ENCODE results near the gene IQSEC1. TPM values are rescaled to one million over a fixed set of nuclear protein-coding genes. Genes with fewer than 3 reads are reported as not detected.

Gene IQSEC1
- total RNA-seq, 1 experiment from 2014 or later, result 7.7 TPM

GRCh38 chr3:13085846-13086179 lies 12.6 kb upstream of the IQSEC1 start:
- no peak for DNase-seq (ENCODE audit: low read depth)

GRCh38 chr3:13085081-13085845 lies 12.0 kb upstream of the IQSEC1 start:
- DNase-seq (ENCODE audit: low read depth), result no peak

- no peak for DNase-seq (ENCODE audit: low read depth)
Measured at GRCh38 chr3:13083898-13084297, 10.7 kb upstream of the IQSEC1 start.

- no peak for DNase-seq (ENCODE audit: low read depth)
Measured at GRCh38 chr3:13083254-13083653, 10.0 kb upstream of the IQSEC1 start.

- DNase-seq (ENCODE audit: low read depth), result no peak
Measured at GRCh38 chr3:13082677-13083076, 9.4 kb upstream of the IQSEC1 start.

GRCh38 chr3:13081603-13082360 lies 8.6 kb upstream of the IQSEC1 start:
- DNase-seq (ENCODE audit: low read depth), result no peak

- DNase-seq (ENCODE audit: low read depth), result peak; percentile 45
Measured at GRCh38 chr3:13080591-13080990, 7.4 kb upstream of the IQSEC1 start.

- no peak for DNase-seq (ENCODE audit: low read depth)
Measured at GRCh38 chr3:13080026-13080425, 6.8 kb upstream of the IQSEC1 start.

- no peak for DNase-seq (ENCODE audit: low read depth)
Measured at GRCh38 chr3:13079510-13079909, 6.3 kb upstream of the IQSEC1 start.

GRCh38 chr3:13079051-13079450 lies 5.8 kb upstream of the IQSEC1 start:
- no peak for DNase-seq (ENCODE audit: low read depth)

- no peak for DNase-seq (ENCODE audit: low read depth)
Measured at GRCh38 chr3:13078163-13078905, 5.1 kb upstream of the IQSEC1 start.

GRCh38 chr3:13077431-13078162 lies 4.4 kb upstream of the IQSEC1 start:
- DNase-seq (ENCODE audit: low read depth), result no peak

GRCh38 chr3:13075986-13076654 lies 2.9 kb upstream of the IQSEC1 start:
- DNase-seq (ENCODE audit: low read depth), result no peak

- DNase-seq (ENCODE audit: low read depth), result no peak
Measured at GRCh38 chr3:13075318-13075717, 2.1 kb upstream of the IQSEC1 start.

GRCh38 chr3:13074006-13074375 lies 762 bp upstream of the IQSEC1 start:
- no peak for DNase-seq (ENCODE audit: low read depth)

GRCh38 chr3:13072600-13073325 lies 466 bp downstream of the IQSEC1 start:
- no peak for DNase-seq (ENCODE audit: low read depth)

GRCh38 chr3:13072239-13072599 lies 1.0 kb downstream of the IQSEC1 start:
- no peak for DNase-seq (ENCODE audit: low read depth)

GRCh38 chr3:13071695-13072094 lies 1.5 kb downstream of the IQSEC1 start:
- no peak for DNase-seq (ENCODE audit: low read depth)

GRCh38 chr3:13070391-13071070 lies 2.7 kb downstream of the IQSEC1 start:
- no peak for DNase-seq (ENCODE audit: low read depth)

GRCh38 chr3:13069495-13069894 lies 3.7 kb downstream of the IQSEC1 start:
- no peak for DNase-seq (ENCODE audit: low read depth)
